NCI-H2227 (cell line): ENCODE data around the gene CTSS.
"Not testable (repeated sequence)": the region's sequence is repeated elsewhere in the genome, so short reads cannot be mapped to it uniquely, and the experiment has no call there.

Source experiments
- DNase-seq: peaks from one replicate; lab custom pipeline; 2025; ENCODE audit not compliant: unreplicated experiment; lab: John Stamatoyannopoulos, UW

CTSS gene

DNA sequence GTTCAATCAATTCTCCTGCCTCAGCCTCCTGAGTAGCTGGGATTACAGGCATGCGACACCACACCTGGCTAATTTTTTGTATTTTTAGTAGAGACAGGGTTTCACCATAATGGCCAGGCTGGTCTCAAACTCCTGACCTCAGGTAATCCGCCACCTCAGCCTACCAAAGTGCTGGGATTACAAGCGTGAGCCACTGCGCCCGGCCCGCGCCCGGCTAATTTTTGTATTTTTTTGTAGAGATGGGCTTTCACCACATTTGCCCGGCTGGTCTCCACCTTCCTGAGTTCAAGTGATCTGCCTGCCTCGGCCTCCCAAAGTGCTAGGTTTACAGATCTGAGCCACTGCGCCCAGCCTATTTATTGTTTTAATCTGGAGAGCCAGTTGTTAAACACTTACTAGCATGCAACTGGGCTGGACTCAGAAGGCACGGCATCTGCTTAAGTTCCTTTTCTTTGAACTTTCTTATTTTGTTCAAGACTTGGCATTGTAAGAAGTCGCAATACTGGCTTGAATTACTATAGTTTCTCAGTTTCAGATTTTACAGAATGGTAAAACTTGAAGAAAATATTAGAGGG lies 10.4 kb upstream of the CTSS start:
- DNase-seq = not testable (repeated sequence)

GRCh38 chr1:150775276-150775675 lies 9.7 kb upstream of the CTSS start:
- no peak for DNase-seq

GRCh38 chr1:150772326-150772725 lies 6.7 kb upstream of the CTSS start:
- no peak for DNase-seq

DNA sequence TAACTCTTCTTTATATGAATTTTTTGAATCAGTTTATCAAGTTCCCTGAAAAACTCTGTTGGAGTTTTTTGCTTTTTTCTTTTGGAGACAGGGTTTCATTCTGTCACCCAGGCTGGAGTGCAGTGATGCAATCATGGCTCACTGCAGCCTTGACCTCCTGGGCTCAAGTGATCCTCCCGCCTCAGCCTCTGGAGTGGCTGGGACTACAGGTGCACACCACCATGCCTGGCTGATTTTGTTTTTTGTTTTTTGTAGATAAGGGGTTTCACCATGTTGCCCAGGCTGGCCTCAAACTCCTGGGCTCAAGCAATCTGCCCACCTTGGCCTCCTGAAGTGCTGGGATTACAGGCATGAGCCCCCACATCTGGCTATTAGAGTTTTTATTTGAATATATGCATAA lies 2.1 kb upstream of the CTSS start:
- DNase-seq = not testable (repeated sequence)

DNA sequence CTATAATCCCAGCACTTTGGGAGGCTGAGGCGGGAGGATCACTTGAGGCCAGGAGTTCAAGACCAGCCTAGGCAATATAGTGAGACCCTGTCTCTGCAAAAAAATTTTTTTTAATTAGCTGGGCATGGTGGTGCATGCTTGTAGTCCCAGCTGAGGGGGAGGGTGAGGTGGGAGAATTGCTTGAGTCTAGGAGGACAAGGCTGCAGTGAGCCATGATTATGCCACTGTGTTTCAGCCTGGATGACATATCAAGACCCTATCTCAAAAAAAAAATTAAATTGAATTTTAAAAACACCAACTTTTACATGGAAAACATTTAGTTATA lies 361 bp upstream of the CTSS start:
- not testable (repeated sequence) for DNase-seq

DNA sequence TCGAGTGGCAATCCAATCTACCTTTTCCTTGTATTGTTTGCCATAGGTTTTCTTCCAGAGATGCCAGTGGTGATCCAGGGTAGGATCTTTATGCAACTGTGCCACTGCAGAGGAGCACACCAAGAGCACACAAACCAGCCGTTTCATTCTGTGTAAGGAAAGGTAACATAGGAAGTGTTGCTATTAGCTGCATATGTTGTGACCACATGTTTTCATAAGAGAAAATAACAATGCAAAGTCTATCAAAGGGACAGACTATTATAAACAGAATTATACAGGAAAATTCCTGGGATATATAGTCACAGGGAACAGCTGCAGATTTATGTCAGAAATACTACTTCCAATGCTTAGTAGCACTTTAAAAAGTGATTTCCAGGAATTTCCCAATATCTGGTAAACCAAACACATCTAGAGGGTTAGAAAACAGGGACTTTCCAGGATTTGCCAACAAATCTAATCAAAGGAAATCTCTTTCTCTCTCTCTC lies 919 bp downstream of the CTSS start:
- DNase-seq = no peak

GRCh38 chr1:150763018-150763417 lies 2.6 kb downstream of the CTSS start:
- no peak for DNase-seq

DNA sequence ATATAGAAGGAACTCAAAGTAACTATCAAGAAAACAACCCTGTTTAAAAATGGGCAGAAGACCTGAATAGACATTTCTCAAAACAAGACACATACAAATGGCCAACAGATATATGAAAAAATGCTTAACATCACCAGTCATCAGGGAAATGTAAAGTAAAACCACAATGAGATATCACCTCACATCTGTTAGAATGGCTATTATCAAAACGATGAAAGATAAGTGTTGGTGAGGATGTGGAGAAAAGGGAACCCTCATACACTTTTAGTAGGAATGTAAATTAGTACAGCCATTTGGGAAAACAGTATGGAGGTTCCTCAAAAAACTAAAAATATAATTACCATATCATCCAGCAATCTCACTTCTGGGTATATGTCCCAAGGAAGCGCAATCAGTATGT lies 3.0 kb downstream of the CTSS start:
- DNase-seq = no peak

GRCh38 chr1:150761801-150762200 lies 3.8 kb downstream of the CTSS start:
- no peak for DNase-seq

DNA sequence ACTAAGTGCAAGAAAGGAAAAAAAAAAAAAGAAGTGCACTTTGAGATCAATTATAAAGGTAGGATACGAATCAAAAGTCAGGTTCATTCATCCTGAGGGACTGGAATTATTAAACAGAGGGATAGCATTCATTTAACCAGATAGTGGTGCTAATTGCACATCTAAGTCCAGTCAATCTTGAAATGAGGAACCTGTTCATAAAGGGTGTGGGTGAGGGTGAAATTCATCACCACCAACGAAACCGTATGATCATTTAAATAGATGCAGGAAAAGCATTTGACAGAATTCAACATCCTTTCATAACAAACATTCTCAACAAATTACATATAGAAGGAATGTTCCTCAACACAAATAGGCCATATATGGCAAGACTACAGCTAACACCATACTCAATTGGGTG lies 5.6 kb downstream of the CTSS start:
- DNase-seq = no peak

DNA sequence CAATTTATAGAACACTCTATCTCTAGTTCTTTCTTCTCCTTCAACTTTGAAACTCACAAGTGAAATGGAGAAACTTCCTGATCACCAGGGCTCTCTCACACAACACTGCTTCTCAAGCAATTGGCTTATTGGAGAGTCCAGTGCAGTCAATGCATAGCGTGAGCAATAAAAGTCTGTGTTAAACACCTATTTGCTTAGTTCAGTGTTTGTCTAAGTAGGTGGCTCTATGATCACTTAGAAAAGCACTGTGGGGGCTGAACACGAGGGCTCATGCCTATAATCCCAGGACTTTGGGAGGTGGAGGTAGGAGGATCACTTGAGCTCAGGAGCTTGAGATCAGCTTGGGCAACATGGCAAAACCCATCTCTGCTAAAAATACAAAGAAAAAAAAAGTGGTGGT lies 12.2 kb downstream of the CTSS start:
- DNase-seq = no peak

DNA sequence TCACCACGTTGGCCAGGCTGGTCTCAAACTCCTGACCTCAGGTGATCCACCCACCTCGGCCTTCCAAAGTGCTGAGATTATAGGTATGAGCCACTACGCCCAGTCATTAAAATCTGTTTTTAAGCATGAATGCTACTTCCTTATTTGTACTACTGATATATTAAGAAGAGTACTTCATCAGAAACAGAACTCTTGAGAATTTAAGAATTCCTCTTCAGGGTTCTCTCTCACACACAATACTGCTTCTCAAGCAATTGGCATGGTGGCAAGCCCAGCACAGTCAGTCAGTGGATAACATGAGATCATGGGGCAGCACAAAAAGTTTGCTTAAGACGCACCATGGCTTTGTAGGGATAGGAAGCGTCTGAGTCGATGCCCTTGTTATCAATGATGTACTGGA lies 14.1 kb downstream of the CTSS start:
- DNase-seq = no peak

GRCh38 chr1:150749720-150750311 lies 15.8 kb downstream of the CTSS start:
- DNase-seq = no peak

DNA sequence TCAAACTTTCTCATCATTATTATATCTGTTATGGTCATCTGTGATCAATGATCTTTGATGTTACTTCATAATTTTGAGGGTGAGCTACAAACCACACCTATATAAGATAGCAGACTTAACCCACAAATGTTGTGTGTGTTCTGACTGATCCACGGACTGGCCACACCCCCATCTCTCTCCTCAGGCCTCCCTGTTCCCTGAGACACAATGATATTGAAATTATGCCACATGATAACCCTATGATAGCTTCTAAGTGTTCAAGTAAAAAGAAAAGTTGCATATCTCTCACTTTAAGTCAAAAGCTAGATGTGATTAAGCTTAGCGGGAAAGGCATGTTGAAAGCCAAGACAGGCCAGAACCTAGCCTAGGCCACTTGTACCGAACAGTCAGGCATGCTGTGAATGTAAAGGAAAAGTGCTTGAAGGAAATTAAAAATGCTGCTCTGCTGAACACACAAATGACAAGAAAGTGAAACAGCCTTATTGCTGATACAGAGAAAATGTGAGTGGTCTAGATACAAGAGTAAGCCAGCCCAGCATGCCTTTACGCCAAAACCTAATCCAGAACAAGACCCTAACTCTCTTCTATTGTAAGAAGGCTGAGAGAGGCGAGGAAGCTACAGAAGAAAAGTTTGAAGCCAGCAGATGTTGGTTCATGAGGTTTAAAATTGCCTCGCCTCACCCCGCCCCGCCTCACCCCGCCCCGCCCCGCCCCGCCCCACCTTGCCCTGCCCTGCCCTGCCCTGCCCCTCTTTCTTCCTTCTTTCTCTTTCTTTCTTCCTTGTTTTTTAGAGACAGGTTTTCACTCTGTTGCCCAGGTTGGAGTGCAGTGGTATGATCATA lies 16.5 kb downstream of the CTSS start:
- no peak for DNase-seq

- no peak for DNase-seq
These were observed 35.4 kb downstream of the CTSS start for GRCh38 chr1:150730130-150730721.

DNA sequence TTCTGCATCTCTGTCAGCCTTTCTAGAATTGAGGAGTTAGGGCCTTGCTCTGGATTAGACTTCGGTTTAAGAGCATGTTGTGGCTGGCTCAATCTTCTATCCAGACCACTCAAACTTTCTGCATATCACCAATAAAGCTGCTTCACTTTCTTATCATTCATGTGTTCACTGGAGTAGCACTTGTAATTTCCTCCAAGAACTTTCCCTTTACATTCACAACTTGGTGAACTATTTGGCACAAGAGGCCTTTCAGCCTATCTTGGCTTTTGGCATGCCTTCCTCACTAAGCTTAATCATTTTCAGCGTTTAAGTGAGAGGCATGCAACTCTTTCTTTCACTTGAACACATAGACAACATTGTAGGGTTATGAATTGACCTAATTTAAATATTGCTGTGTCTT lies 41.2 kb downstream of the CTSS start:
- no peak for DNase-seq

- DNase-seq = no peak
These were observed 44.9 kb downstream of the CTSS start, which contains the start of gene HORMAD1 for GRCh38 chr1:150720703-150721102. Gene HORMAD1, minus strand, starts transcription at chr1:150720895. Its CDS starts 1,390 bp downstream, at chr1:150719505.

DNA sequence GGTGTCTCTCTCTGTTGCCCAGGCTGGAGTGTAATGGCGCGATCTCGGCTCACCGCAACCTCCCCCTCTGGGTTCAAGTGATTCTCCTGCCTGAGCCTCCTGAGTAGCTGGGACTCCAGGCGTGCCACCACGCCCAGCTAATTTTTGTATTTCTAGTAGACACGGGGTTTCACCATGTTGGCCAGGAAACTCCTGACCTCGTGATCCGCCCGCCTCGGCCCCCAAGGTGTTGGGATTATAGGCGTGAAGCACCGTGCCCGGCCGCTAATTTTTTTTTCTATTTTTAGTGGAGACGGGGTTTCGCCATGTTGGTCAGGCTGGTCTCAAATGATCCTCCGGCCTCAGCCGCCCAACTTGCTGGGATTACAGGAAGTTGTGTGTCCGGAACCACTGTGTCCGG lies 45.5 kb downstream of the CTSS start:
- DNase-seq = no peak

DNA sequence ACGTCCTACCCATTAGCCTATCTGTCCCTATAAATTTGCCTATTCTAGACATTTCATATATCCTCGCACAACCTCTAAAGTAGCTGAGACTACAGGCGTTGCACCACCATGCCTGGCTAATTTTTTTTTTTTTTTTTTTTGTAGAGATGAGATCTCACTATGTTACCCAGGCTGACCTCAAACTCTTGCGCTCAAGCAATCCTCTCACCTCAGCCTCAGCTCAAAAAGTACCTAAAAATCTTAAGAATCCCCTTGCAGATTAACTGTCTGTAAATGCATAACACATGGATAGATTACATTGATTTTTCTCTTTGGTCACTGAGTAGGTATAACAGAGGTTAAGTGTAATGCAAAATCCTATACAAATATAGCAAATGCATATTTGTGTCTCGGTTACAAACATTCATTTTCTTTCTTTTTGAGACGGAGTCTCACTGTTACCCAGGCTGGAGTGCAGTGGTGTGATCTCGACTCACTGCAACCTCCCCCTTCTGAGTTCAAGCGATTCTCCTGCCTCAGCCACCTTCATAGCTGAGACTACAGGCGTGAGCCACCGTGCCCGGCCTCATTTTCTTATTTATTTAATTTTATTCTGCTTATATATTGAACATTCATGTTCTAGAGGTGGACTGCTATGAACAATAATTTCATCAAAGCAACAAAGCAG lies 47.2 kb downstream of the CTSS start:
- DNase-seq = no peak

DNA sequence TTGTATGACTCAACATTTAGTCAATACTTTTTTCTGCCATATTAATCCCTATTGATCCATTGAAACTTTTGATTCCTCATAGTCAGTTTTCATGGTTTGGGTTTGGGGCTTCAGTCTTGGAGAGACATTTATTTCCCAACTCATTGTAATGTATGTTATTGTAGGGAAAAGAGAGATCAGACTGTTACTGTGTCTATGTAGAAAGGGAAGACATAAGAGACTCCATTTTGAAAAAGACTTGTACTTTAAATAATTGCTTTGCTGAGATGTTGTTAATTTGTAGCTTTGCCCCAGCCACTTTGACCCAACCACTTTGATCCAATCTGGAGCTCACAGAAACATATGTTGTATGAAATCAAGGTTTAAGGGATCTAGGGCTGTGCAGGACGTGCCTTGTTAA lies 56.5 kb downstream of the CTSS start:
- DNase-seq = not testable (repeated sequence)

DNA sequence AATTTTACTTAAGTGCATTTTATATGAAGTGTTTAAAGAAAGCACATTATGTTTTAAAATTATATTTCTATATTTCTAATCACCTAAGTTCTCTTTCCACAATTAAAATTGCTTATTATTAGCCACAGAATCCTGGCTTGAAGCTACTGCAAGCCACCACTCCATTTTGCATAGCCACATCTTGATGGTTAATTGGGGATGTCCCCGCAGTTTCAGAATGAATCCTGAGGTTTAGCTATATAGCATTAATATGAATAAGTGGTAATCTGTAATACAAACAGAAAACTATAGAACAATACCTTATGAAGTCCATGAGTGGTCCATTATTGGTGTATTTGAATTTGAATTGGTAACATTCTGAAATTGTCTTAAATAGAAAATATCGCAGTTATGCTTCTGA lies 57.0 kb downstream of the CTSS start:
- DNase-seq = no peak
